GM19240 (cell line): ENCODE results near the gene DNAAF5.
"Not testable (repeated sequence)": the region's sequence is repeated elsewhere in the genome, so short reads cannot be mapped to it uniquely, and the experiment has no call there.

Experiments
- DNase-seq: peaks from one replicate; pipeline ENCODE4 v3.0.0; 2011; ENCODE audit warnings: low spot score; ENCODE audit not compliant: insufficient read length

The DNAAF5 gene

GRCh38 chr7:746155-747061, 19.9 kb downstream of the DNAAF5 start:
- DNase-seq = no peak

DNA sequence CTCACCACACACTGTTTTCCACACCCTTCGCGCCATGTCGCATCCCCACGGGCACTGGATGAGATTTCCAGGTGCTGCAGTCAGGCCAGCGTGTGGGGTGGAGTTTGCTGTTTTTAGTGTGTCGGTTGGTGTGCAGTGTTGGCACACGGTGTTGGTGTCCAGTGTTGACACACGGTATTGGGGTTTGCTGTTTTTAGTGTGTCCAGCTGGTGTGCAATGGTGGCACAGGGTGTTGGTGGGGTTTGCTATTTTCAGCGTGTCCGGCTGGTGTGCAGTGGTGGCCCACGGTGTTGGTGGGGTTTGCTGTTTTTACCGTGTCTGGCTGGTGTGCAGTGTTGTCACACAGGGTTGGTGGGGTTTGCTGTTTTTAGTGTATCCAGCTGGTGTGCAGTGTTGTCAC, 20.7 kb downstream of the DNAAF5 start:
- no peak for DNase-seq

- no peak for DNase-seq
Observed at GRCh38 chr7:748446-748845, 21.9 kb downstream of the DNAAF5 start.

DNA sequence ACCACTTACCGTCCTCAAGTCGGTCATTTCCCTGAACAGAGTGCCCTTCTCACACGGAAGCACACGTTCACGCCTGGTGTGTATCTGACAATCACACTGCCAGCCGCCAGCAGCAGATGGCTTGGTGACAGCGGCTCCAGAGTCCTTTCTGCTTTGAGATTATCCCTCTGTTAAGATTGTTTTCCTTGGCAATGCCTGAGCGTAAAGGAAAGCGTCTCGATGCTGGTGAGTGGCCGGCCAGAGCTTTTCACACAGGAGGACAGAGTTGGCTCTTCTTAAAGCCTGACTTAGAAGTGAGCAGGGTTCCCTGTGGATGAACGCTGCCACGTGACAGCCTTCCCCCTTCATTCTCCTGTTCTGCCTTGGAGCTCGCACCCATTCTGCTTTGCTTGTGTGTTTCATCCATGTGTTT, 22.6 kb downstream of the DNAAF5 start:
- no peak for DNase-seq

DNA sequence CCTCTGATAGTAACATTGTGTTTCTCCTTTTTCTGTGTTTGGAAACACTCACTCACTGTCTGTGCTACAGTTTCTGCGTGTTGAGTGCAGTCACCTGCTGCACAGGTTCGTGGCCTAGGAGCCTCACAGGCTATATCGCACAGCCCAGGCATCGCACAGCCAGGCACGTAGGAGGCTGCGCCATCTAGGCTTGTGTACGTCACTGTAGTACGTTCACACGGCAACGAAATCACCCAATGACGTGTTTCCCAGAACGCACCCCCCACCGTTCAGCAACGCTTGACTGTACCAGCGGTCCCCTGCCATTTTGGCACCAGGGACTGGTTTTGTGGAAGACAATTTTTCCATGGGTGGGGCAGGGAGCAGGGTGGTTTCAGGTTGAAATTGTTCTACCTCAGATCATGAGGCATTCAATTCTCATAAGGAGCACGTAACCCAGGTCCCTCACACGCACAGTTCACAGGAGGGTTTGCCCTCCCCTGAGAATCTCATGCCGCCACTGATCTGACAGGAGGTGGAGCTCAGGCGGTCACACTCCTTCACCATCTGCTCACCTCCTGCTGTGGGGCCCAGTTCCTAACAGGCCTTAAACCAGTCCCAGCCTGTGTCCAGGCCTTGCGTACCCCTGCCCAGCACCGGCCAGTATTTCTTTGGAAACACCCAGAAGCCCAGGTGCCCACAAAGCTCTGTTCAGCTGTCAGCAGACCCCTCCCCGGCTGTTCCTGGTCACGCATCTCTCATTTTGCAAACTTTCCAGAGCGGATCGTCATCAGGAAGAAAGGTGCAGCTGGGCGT, 23.8 kb downstream of the DNAAF5 start:
- no peak for DNase-seq

DNA sequence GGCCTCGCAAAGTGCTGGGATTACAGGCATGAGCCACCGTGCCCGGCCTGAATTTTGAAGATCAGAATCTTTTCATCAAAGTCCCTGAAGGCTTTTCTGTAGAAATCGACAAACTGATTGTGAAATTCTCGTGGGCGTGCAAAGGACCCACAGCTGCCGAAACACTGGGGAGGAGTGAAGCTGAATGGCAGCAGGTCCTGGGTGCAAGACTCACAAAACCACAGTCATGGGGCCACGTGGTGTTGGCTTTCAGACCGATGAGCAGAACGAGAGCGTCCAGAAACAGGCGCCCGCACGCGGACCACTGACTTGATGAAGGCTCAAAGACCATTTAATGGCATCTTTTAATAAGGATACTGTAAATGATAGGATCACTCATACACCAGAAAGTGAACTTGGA, 25.3 kb downstream of the DNAAF5 start:
- no peak for DNase-seq

GRCh38 chr7:752256-752655, 25.8 kb downstream of the DNAAF5 start:
- DNase-seq = not testable (repeated sequence)

- no peak for DNase-seq
Observed at GRCh38 chr7:753190-753589, 26.7 kb downstream of the DNAAF5 start.

DNA sequence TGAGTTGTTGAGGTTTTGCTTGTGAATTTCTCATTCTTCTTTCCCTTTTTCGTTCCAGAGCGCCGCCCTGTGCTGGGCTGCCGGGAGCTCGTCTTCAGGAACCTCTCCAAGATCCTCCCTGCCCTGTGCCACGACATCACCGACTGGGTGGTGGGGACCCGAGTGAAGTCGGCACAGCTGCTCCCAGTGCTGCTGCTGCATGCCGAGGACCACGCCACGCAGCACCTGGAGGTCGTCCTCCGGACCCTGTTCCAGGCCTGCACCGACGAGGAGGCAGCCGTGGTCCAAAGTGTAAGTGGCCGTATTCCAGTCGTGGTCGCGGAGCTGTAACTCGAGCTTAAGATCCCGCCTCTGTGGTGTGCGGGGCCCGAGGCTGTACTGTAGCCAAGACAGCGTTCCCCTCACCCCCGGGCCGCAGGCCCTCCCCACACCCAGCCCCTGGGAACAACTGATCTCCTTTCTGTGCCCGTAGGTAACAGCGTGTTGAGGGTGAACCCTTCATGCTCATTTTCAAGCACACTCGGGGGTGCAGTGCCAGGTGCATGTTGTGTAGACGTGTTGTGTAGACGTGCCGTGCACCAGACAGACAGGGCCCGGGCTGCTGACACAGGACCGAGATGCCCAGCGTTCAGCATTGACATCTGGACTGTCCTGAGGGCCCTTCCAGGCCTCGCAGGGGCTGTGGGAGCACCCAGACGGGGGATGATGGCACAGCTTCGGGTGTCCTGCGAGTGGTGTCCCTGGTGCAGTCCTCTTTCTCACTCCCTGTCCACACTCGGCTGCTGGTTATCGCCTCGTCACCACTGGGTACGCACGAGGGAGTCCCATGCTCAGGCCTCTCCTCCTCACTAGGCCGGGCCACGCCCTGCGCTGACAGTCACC, 28.3 kb downstream of the DNAAF5 start:
- DNase-seq = no peak

- no peak for DNase-seq
Observed at GRCh38 chr7:755413-755805, 28.9 kb downstream of the DNAAF5 start.

- DNase-seq = no peak
Observed at GRCh38 chr7:756231-756927, 29.9 kb downstream of the DNAAF5 start.

- no peak for DNase-seq
Observed at GRCh38 chr7:756928-757560, 30.5 kb downstream of the DNAAF5 start.

DNA sequence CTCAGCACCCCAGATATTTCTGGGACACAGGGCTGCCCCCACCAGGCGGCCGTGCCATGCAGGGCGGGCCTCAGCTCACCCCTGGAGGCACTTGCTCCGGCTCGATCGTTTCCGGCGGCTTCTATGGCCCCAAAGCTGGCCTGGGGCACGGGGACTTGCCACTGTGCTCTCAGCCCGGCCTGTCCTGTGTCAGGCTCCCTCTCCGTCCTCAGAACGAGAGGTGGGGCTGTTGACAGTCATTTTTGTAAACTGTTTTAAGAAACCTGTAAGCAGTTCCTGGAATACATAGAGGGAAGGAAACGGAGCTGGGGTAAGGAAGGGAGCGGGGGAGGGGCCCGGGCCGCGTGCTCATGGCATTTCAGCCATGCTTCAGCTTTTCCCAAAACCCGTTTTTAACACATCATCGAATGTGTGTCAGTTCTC, 31.3 kb downstream of the DNAAF5 start:
- no peak for DNase-seq

- no peak for DNase-seq
Observed at GRCh38 chr7:759569-759968, 33.1 kb downstream of the DNAAF5 start.

DNA sequence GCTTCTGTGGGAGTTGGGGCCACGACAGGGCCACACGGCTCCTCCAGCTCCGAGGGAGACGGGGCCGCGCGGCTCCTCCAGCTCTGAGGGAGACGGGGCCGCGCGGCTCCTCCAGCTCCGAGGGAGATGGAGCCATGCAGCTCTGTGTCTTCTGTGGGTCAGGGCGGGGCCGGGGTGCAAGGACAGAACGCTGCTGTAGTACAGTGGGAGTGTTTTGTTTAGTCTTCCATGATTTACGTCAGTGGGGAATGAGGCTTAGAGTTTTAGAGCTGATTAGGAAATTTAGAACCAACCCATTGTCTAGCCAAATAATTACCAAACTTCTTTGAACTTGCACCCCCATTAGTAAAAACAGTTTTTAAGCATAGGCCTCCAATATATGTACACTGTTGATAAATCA, 33.5 kb downstream of the DNAAF5 start:
- DNase-seq = no peak

DNA sequence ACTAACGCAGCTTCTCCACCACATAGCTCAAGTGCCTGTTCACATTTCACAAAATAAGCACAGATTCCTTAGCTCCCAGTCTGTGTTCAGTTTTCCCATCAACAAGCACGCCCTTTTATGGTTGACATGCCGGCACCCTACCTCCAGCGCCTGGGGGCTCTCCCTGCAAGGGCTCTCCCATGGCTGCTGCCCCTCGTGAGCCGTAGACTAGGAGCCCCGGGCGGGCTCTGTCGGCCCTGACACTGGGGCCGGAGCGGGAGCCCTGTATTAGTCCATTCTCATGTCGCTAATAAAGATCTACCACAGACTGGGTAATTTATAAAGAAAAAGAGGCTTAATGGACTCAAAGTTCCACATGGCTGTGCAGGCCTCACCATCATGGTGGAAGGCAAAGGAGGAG, 34.6 kb downstream of the DNAAF5 start:
- no peak for DNase-seq

DNA sequence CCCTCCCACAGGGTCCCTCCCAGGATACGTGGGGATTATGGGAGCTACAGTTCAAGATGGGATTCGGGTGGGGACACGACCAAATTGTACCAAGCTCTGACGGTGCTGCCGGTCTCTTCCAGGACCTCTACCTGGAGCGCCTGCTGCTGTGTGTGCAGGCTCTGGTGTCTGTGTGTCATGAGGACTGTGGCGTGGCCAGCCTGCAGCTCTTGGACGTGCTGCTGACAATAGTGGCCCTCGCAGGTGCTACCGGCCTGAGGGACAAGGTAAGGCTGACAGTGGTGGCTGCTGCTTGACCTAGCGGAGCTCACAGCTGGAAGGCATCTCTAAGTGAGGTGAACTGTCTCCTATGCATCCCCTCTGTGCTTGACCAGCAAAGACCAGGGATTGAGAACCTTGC, 35.1 kb downstream of the DNAAF5 start:
- no peak for DNase-seq

DNA sequence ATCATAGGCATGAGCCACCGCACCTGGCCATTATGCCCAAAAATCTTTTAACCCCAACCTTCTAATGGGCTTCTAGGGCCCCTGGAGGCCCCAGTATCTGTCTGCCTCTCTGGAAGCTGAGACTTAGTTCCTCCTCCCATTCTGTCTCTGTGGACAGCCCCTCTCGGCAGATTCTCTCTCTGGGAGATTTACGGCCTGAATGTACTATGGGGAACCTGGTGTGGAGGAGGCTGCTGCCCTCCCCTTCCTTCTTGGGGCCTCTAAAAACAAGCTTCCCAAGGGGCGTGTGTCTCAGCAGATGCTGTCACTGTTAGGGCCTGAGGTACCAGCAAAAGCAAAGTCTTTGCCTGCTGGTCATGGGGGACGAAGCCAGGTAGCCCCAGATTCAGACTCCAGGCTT, 36.4 kb downstream of the DNAAF5 start:
- no peak for DNase-seq

GRCh38 chr7:763762-764161, 37.3 kb downstream of the DNAAF5 start:
- no peak for DNase-seq

DNA sequence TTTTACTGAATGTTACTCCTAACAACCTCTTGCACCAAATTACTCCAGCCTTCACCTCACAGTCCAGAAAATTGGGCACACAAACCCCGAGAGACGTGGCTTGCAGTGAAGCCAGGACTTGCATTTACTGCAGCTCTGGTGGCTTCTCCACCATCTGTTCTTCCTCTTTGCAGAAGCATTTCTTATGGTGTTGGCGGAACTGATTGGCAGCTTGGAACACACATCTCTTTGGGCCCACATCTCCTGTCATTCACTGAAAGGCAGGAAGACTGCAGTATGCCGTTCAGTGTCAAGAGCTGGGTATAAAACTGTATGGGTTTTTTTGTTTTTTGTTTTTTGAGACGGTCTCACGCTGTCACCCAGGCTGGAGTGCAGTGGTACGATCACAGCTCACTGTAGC, 38.9 kb downstream of the DNAAF5 start:
- no peak for DNase-seq

DNA sequence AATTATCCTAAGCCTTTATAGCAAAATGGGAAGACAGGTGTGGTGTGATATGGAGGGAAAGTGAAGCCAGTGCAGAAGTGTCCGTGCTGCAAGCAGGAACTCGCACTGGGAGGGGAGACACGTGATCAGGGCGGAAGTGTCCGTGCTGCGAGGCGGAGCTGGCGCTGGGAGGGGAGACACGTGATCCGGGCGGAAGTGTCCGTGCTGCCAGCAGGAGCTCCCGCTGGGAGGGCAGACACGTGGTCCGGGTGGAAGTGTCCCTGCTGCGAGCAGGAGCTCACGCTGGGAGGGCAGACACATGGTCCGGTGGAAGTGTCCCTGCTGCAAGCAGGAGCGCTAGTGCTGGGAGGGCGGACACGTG, 41.1 kb downstream of the DNAAF5 start:
- DNase-seq = no peak
